Activated T-cell treated with anti-CD3 and anti-CD28 coated beads, Interleukin-2, amount 50 U/mL, for 4 hours (primary cell): ENCODE measurements around the gene ABLIM1. TPM values are rescaled to one million over a fixed set of nuclear protein-coding genes. Genes with fewer than 3 reads are reported as not detected.

Source experiments
- ATAC-seq, 2 donors: fragments of 200-7000 bp; cut with Tn5 transposase; one replicate each; pipeline ENCODE4 v1.10.0; 2021
- DNase-seq: peaks from one replicate; pipeline ENCODE4 v3.0.0-alpha.2; 2020
- H3K27me3 Mint-ChIP-seq: one replicate; pipeline ENCODE4 v1.8.0; 2021; ENCODE audit warnings: low read depth, mixed read lengths
- H3K36me3 Mint-ChIP-seq: one replicate; pipeline ENCODE4 v1.8.0; 2022; ENCODE audit warnings: mixed read lengths; ENCODE audit not compliant: insufficient read depth
- H3K4me1 Mint-ChIP-seq: one replicate; pipeline ENCODE4 v1.8.0; 2021; ENCODE audit warnings: low read depth, mixed read lengths
- H3K4me3 Mint-ChIP-seq: one replicate; pipeline ENCODE4 v1.8.0; 2021; ENCODE audit warnings: mild to moderate bottlenecking, moderate library complexity, mixed read lengths
- H3K9me3 Mint-ChIP-seq: one replicate; pipeline ENCODE4 v1.8.0; 2021; ENCODE audit warnings: mixed read lengths
- total RNA-seq, 3 donors: library from RNA; stranded (reverse); gene quantifications; one replicate each; pipeline ENCODE4 v1.2.1, GENCODE V29; 2021

The ABLIM1 gene
- total RNA-seq, 3 donors from 2014 or later = 68.1 to 83.2 (median 76.2) TPM

DNA sequence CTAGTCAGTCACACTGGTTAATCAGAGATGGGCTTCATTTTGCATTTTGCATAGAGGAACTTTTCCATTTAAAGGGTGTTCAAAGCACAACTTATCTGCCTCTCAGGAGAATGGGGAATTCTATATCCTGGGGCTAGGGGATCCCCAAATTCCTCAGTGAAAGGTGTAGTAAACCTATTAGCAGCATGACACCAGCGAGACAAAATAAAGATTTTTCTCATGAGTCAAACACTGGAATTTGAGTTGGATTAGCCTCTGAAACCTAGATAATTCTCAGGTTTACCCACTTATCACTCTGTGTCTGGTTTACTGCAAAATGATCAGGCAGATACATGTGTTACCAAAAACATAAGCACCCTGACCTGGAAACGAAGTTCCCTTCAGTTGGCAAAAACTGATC is 255.8 kb downstream of the ABLIM1 start:
- peaks cover 14% of the 10 kb centered on the region for H3K4me1 Mint-ChIP-seq
- ATAC-seq = no peak
- H3K4me3 Mint-ChIP-seq = no peak overlapping the region
- no peaks in the 10 kb centered on the region for H3K9me3 Mint-ChIP-seq
- H3K27me3 Mint-ChIP-seq = peaks cover 66% of the 10 kb centered on the region
- H3K36me3 Mint-ChIP-seq = no peaks in the 10 kb centered on the region
- DNase-seq = no peak

DNA sequence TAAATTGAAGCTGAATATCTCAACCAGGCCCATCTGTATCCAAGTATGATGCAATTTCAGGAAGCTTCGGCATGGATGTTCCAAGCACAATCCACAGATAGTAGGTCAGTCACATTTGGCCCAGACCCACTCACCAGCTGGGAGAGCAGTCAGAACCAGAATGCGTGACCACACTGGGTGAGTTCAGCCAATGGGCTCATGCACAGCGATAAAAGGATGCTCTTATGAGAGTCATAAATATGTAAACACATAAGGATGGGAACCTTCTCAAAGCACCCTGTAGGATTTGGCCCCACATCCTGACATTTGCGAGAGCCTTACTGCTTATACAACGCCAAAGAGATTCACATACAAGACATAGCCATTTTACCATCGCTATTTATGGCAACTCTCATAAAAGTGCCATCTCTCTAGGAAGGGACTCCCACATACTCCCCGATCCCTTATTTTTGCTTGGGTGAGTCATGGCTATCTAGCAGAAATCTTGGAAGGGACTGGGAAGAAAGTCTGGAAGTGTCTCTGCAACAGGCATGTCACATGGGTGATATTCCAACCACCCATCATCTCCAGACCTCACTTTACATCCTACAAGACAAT is 256.8 kb downstream of the ABLIM1 start:
- ATAC-seq = no peak
- no peak overlapping the region for H3K4me3 Mint-ChIP-seq

DNA sequence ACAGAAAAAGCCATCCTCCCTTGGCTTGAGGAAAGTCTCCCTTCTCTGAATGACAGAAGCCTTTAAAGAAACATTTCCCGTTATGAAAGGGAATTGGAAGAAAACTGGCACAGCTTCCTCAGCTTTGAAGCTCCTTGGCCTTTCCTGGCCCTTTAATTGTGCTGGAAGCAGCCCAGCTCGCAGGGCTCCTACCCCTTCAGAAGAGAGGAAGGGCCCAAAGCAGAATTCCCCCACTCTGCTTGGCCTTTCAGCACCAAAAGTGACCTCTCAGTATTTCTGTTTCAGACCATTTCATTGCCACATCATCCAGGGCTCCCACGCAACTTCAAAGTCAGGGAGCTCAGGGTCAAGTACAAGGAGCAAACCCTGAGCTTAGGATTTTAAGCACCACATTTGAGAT is 258.0 kb downstream of the ABLIM1 start:
- Mint-ChIP-seq H3K9me3 (no peaks in the 10 kb centered on the region), H3K36me3 (no peaks in the 10 kb centered on the region), H3K4me3 (no peak overlapping the region), H3K4me1 (peaks cover 12% of the 10 kb centered on the region), H3K27me3 (peaks cover 61% of the 10 kb centered on the region)
- ATAC-seq = no peak
- DNase-seq = no peak

More for the DNA sequence above, 256.8 kb downstream of the ABLIM1 start:
- no peaks in the 10 kb centered on the region for H3K9me3 Mint-ChIP-seq
- H3K4me1 Mint-ChIP-seq = peaks cover 14% of the 10 kb centered on the region
- no peak for DNase-seq
- no peaks in the 10 kb centered on the region for H3K36me3 Mint-ChIP-seq
- peaks cover 63% of the 10 kb centered on the region for H3K27me3 Mint-ChIP-seq

DNA sequence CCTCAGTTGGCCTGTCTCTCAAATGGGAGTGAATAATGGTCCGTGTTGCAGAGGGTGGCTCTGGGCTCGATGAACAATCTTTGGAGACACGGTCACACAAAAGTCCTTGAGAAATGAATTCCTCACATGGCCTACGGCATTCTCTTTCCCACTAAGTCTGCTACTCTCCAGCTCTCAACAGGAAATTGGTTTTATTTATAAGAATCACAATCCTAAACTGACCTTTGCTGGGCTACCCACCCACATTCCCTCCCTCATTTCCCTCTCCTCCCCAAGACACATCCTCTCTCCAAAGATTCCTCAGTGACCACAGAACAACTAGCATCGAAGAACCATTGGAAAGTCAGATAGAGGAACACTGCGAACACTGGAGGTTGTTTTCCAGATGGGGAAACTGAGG is 258.5 kb downstream of the ABLIM1 start:
- ATAC-seq = no peak
- H3K27me3 Mint-ChIP-seq = peaks cover 61% of the 10 kb centered on the region

GRCh38 chr10:114398587-114399331 is 259.3 kb downstream of the ABLIM1 start:
- H3K27me3 Mint-ChIP-seq = peaks cover 66% of the 10 kb centered on the region
- H3K4me1 Mint-ChIP-seq = peaks cover 9% of the 10 kb centered on the region

More for the DNA sequence above, 258.5 kb downstream of the ABLIM1 start:
- Mint-ChIP-seq H3K36me3 (no peaks in the 10 kb centered on the region), H3K4me1 (peaks cover 9% of the 10 kb centered on the region), H3K9me3 (no peaks in the 10 kb centered on the region), H3K4me3 (no peak overlapping the region)
- DNase-seq = no peak

DNA sequence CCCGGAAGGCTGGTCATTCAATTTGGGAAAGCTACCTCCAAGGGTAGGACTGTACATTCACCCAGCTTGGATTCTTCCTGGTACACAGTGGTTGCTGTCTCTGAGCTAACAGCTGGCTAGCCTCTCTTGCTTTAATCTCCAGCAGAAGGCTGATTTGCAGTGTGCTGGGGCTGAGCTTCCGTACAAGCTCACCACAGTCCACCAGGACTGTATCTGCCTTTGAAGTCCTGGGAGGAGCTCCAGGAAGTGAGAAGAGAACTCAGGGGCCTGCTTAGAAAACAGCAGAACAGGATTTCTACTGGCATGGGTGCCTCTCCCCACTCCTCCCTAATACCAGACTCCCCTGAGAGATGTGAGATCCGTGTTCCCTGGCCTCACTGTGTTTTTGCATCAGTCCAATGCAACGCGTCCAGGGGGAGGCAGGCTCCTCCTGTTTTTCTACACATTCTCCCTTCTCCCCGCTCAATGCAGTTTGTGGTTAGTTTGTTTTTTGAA is 260.4 kb downstream of the ABLIM1 start:
- H3K9me3 Mint-ChIP-seq = no peaks in the 10 kb centered on the region
- H3K4me1 Mint-ChIP-seq = peaks cover 2% of the 10 kb centered on the region
- H3K4me3 Mint-ChIP-seq = no peak overlapping the region
- H3K36me3 Mint-ChIP-seq = no peaks in the 10 kb centered on the region
- peaks cover 64% of the 10 kb centered on the region for H3K27me3 Mint-ChIP-seq
- ATAC-seq = no peak
- no peak for DNase-seq

More at GRCh38 chr10:114398587-114399331, 259.3 kb downstream of the ABLIM1 start:
- Mint-ChIP-seq H3K9me3 (no peaks in the 10 kb centered on the region), H3K36me3 (no peaks in the 10 kb centered on the region), H3K4me3 (no peak overlapping the region)
- ATAC-seq = no peak
- DNase-seq = no peak

GRCh38 chr10:114396464-114396863 is 261.6 kb downstream of the ABLIM1 start:
- no peaks in the 10 kb centered on the region for H3K9me3 Mint-ChIP-seq
- H3K4me1 Mint-ChIP-seq = peaks cover 2% of the 10 kb centered on the region
- ATAC-seq (no peak), DNase-seq (no peak)
- no peak overlapping the region for H3K4me3 Mint-ChIP-seq
- H3K36me3 Mint-ChIP-seq = no peaks in the 10 kb centered on the region
- H3K27me3 Mint-ChIP-seq = peaks cover 54% of the 10 kb centered on the region

DNA sequence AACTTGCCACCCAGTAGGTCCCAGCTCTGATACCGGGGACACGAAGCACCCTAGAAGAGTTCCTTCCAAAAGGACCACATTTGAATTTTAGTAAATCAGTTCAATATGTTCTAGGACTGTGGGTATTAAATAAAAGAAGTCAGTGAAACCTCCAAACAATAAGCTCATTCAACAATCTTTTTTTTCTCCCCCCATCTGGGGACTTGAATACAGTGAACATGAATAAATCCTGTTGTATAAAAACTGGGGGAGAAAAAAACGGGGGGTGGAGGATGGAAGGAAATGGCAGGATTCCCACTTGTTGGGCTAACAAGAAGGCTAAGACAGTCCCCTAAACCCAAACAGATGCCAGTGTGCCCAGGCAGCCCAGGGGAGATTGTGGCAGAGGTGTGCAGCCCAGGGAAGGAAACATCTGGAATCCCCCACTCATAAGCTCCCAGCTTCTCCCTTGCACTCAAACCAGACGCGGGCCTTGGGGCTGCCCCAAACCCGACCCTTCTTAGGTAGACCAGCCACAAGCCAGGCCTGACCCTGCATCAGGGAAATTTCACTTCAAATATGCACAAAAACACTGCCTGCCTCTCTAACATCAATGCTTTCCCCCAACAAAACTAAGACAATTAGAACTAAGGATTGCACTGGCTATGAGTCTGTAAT is 262.6 kb downstream of the ABLIM1 start:
- H3K4me3 Mint-ChIP-seq = no peak overlapping the region
- H3K4me1 Mint-ChIP-seq = peaks cover 2% of the 10 kb centered on the region
- DNase-seq (no peak), ATAC-seq (no peak)
- no peaks in the 10 kb centered on the region for H3K36me3 Mint-ChIP-seq
- H3K27me3 Mint-ChIP-seq = peaks cover 48% of the 10 kb centered on the region
- no peaks in the 10 kb centered on the region for H3K9me3 Mint-ChIP-seq

DNA sequence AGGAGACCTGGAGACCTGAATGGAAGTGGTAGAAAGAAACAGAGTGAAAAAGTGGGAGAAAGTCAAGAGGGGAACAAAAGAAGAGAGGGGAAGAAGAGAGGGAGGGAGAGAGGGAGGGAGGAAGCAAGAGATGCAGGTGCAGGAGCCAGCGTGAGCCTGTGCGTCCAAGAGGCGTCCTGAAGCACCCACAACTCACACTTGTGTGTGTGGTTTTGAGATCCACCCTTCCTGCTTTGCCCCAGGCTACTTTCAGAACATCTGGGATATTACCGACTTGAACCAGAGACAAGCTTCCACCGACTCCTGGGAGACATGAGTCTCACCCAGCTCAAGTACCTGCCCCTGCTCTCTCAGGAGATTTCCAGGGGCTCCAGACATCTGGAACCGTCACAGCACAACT is 263.5 kb downstream of the ABLIM1 start:
- Mint-ChIP-seq H3K9me3 (no peaks in the 10 kb centered on the region), H3K4me1 (peaks cover 2% of the 10 kb centered on the region), H3K36me3 (no peaks in the 10 kb centered on the region), H3K27me3 (peaks cover 39% of the 10 kb centered on the region), H3K4me3 (no peak overlapping the region)
- no peak for ATAC-seq
- no peak for DNase-seq

- no peak for ATAC-seq
- Mint-ChIP-seq H3K9me3 (no peaks in the 10 kb centered on the region), H3K36me3 (no peaks in the 10 kb centered on the region), H3K4me1 (peaks cover 2% of the 10 kb centered on the region), H3K27me3 (peaks cover 34% of the 10 kb centered on the region), H3K4me3 (no peak overlapping the region)
- no peak for DNase-seq
These were observed 264.2 kb downstream of the ABLIM1 start for GRCh38 chr10:114393886-114394285.

DNA sequence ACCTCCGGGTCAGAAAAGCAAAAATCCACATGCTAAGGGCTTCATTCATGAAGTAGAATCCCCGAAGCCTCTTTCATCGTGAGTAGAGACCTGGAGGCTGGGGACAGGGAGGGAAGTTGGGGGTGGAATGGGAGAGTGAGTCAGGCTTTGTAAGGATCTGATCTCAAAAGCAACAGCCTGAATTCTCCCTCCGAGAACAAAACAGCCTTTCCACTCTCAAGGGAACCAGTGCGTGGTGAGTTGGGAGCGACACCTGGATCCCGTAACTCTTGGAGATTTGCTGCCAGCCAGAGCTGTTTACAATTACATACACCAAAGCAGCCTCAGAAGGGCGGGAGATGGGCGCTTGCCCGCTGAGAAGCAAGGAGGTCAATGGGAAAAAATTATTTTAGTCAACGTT is 264.6 kb downstream of the ABLIM1 start:
- ATAC-seq = no peak
- peaks cover 2% of the 10 kb centered on the region for H3K4me1 Mint-ChIP-seq
- H3K27me3 Mint-ChIP-seq = peaks cover 33% of the 10 kb centered on the region
- no peaks in the 10 kb centered on the region for H3K9me3 Mint-ChIP-seq
- no peaks in the 10 kb centered on the region for H3K36me3 Mint-ChIP-seq
- no peak for DNase-seq
- no peak overlapping the region for H3K4me3 Mint-ChIP-seq

- Mint-ChIP-seq H3K9me3 (no peaks in the 10 kb centered on the region), H3K36me3 (no peaks in the 10 kb centered on the region), H3K4me1 (no peaks in the 10 kb centered on the region), H3K4me3 (no peak overlapping the region), H3K27me3 (peaks cover 29% of the 10 kb centered on the region)
- no peak for ATAC-seq
- no peak for DNase-seq
These were observed 265.8 kb downstream of the ABLIM1 start for GRCh38 chr10:114392112-114392835.

- H3K4me3 Mint-ChIP-seq = no peak overlapping the region
- no peaks in the 10 kb centered on the region for H3K9me3 Mint-ChIP-seq
- no peaks in the 10 kb centered on the region for H3K4me1 Mint-ChIP-seq
- no peaks in the 10 kb centered on the region for H3K36me3 Mint-ChIP-seq
- peaks cover 29% of the 10 kb centered on the region for H3K27me3 Mint-ChIP-seq
- no peak for ATAC-seq
- no peak for DNase-seq
These were observed 266.5 kb downstream of the ABLIM1 start for GRCh38 chr10:114391599-114391998.

DNA sequence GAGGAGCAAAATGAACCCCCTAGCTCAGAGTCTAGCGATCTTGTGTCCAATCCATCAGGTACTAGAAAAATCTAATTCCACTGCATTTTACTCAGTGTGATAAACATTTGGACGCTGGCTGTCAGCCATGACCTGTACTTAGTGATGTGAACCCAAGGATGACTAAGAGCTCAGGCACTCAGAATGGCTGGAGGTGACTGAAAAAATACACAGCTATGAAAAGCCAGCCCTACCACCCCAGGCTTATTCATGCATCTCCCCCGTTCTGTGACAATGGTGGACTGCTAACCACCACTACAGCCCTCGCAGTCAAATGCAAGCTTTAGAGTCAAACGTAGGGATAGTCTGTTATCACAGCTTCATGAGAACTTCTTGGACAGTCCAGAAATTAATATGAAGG is 268.6 kb downstream of the ABLIM1 start:
- DNase-seq (no peak), ATAC-seq (no peak)
- H3K4me1 Mint-ChIP-seq = no peaks in the 10 kb centered on the region
- H3K9me3 Mint-ChIP-seq = no peaks in the 10 kb centered on the region
- no peak overlapping the region for H3K4me3 Mint-ChIP-seq
- H3K36me3 Mint-ChIP-seq = no peaks in the 10 kb centered on the region
- peaks cover 18% of the 10 kb centered on the region for H3K27me3 Mint-ChIP-seq
